Measurements from ENCODE around the gene GTPBP1.

GRCh38 chr22:38740754-38741153 lies 35.0 kb downstream of the GTPBP1 start:
- TF ChIP-seq CTCF (IDR thresholded peaks at IDR 0.05) (no peak), POLR2A (IDR thresholded peaks at IDR 0.05) (no peak), POLR2AphosphoS5 (IDR thresholded peaks at IDR 0.05) (no peak), EP300 (IDR thresholded peaks at IDR 0.05) (no peak)
